Retina (tissue), 1 donor: ENCODE measurements around the gene IL4R.
A peak's percentile ranks its signal among the peaks of the same experiment; 100 is the strongest.

Experiments used
- DNase-seq: peaks from one replicate; pipeline ENCODE4 v3.0.0-alpha.2; 2016

IL4R gene

DNA sequence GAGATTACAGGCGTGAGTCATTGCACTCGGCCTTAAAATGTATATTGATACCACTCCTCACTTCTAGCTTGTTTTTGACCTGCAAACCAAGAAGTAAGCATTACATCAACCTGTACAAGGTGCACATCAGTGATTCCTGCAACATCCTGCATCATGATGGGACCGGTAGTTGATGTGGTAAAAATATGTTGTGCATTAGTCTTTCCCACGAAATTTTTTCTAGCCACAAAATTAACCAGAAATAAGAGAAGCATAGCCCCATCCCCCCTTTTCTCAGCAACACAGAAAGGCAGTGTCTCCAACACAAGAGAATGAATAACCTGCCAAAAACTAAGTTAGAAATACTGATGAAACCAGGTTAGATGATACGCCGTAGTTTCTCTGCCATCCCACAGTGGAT is 24.1 kb upstream of the IL4R start:
- DNase-seq, result no peak

- DNase-seq, result no peak
These were observed 23.2 kb upstream of the IL4R start for GRCh38 chr16:27290562-27290961.

DNA sequence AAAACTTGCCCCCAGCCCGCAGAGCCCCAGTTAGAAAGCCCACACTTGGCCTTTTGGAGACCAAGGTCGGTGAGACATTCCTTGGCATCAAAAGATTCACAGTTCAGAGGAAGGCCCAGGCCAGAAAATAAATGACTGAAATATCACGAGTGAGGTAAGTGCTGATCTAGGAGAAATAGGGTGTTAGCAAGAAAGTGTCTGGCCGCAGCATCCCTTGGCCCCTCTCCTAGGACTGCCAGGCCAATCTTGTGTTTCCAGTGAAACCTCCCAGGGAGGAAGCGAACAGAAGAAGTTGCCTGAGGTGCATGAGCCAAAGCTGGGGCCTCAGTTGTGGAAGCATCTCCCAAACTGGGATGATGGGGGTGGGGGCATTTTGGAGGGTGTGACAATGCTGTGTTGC is 22.7 kb upstream of the IL4R start:
- DNase-seq, result no peak

DNA sequence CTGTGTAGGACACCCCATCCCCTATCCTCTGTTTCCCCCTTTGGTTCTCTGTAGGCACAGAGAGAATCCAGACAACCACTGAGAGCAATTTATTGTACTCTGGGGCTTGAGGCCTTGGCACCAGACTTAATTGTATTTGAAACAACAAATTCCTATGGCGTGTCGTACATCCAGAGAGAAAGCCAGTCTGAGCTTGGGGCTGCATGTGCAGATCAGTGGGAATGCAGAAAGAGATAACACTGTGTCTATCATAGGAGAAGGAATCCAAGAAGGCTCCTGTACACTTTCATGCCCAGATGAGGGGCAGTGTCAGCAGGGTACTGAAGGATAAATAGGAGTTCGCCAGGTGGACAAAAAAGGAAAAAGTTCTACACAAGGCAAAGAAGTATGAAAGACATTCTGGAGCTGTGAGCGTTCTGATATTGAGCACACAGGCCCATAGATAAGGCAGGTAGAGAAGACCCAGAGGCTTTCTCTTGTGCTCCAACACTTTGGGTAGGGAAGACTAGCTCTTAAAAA is 22.0 kb upstream of the IL4R start:
- no peak for DNase-seq

DNA sequence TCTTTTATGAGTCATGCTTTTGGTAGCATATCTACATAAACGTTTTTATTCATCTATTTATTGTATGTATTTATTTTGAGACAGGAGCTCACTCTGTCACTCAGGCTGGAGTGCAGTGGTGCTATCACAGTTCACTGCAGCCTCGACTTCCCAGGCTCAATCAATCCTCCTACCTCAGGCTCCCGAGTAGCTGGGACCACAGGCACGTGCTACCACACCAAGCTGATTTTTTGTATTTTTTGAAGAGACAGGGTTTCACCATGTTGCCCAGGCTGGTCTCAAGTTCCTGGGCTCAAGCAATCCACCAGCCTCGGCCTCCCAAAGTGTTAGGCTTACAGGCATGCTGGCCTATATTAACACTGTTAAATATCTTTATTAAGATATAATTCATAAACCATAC is 20.4 kb upstream of the IL4R start:
- no peak for DNase-seq

GRCh38 chr16:27298132-27298531 is 15.6 kb upstream of the IL4R start:
- no peak for DNase-seq

GRCh38 chr16:27301236-27301861 is 12.4 kb upstream of the IL4R start:
- no peak for DNase-seq

DNA sequence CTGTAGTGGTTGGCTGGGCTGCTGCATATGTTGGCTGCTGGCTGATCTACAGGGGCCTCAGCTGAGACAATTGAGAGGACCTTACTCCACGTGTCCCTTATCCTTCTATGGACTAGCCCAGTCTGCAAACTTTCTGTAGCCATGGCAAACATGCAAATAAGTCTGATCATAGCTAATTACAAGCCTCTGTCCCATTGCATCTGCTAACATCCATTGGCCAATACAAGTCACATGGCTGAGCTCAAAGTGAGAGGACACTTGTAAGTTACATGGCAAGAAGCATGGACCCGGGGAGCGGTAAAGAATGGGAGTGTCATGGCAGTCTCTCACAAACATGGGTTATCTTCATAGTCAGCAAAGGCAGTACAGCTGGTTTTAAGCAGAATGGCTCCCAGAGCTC is 11.6 kb upstream of the IL4R start:
- DNase-seq, result no peak

DNA sequence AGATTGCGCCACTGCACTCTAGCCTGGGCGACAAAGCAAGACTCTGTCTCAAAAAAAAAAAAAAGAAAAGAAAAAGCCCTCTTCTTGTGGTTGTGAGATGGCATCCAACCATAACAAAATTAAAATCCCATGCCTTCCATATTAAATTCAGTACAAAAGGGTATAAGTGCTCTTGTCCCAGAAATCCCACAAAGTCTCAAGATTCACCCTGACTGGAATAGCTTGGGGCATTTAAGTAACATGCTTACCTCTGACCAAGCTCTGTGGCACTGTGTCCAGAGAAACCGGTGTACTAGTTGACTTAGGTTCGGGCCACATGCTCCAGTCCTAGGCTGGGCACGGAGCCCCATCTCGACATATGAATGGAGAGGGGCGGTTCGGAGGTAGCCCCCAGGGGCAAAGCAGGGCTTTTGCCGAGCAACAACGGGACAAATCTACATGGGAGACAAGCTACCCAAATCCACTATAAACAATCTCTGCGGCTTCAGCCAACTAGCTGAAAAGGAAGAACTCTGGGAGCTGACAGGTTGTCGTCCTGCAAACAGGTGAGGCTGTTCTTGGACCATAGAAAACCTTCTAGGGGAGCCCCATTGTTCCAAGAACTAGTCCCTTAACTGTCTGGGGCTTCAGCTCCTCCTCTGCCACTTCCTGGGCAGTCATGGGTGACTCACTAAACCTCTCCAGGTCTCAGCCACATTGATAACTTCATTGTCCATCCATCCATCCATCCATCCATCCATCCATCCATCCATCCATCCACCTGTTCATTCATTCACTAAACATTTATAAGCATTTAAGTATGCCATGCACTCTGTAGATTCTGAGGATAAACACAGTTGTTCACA is 10.3 kb upstream of the IL4R start:
- DNase-seq, result no peak

DNA sequence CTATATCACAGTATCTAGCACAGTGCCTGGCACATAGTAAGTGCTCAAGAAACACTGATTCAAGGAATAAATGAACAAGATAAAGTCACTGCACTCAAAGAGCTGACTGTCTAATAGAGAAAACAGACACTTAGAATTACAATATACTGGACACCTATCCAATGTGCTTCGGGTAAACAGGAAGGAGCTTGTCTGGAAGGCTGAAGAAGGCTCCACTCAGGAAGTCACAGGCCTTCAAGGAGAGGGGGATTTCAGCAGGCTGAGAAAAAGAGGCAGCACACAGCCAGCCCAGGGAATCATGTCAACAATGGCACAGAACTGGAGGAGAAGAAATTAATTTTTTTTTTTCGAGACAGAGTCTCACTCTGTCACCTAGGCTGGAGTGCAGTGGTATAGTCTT is 9.7 kb upstream of the IL4R start:
- DNase-seq, result no peak

DNA sequence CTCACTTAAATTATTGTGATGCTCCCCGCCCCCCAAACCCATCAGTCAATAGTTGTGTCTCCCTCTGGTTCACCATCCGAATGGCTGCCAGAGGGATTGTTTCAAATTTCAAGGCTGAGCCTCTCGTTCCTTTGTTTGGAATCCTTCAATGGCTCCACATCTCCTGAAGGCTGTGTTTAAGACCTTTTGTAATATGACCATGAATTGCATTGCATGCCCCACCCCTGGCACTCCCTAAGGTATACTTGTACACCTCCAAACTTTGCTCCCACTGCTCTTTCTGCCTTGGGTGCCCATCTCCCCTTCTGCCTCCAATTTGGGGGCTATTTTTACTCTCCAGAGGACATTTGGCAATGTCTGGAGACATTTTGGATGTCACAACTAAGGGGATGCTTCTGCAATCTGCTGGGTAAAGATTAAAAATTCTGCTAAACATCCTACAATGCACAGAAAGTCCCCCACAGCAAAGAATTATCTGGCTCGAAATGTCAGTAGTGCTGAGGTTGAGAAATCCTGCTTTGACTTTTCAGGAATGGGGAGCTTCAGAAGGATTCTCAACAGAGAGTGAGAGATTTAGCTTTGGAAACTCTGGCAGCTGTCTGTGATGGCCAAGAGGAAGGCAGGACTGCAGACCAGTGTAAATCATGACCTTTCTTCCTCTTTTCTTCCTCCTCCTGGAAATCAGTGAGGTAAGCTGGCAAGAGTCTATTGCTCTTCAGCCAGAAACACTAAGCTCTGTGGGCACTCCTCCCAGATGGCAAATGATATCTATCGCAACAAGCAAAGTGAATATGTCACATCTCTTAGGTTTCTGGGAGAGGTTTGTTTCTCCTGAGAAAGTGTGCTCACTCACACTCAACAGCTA is 8.7 kb upstream of the IL4R start:
- DNase-seq, result no peak

GRCh38 chr16:27305839-27306442 is 7.8 kb upstream of the IL4R start:
- DNase-seq, result no peak

GRCh38 chr16:27308792-27309191 is 5.0 kb upstream of the IL4R start:
- no peak for DNase-seq

- no peak for DNase-seq
These were observed 3.0 kb upstream of the IL4R start for GRCh38 chr16:27310576-27311447.

GRCh38 chr16:27311448-27311830 is 2.3 kb upstream of the IL4R start:
- DNase-seq, result no peak

DNA sequence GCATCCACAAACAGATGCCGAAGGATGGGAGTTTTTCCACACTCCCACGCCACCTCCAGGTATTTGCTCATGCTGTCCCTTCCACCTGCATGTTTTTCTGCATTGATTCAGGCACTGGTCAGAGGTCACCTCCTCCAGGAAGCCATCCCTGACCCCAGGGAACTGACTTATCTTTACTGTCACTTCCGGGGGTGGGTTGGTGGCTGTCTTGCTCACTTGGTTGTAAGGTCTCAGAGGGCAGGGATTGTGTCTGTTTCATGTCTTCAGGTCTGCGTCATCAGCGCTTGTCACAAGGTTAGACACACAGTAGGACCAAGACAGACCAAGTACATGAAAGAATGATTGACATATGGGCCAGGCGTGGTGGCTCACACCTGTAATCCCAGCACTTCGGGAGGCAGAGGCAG is 1.9 kb upstream of the IL4R start:
- no peak for DNase-seq

DNA sequence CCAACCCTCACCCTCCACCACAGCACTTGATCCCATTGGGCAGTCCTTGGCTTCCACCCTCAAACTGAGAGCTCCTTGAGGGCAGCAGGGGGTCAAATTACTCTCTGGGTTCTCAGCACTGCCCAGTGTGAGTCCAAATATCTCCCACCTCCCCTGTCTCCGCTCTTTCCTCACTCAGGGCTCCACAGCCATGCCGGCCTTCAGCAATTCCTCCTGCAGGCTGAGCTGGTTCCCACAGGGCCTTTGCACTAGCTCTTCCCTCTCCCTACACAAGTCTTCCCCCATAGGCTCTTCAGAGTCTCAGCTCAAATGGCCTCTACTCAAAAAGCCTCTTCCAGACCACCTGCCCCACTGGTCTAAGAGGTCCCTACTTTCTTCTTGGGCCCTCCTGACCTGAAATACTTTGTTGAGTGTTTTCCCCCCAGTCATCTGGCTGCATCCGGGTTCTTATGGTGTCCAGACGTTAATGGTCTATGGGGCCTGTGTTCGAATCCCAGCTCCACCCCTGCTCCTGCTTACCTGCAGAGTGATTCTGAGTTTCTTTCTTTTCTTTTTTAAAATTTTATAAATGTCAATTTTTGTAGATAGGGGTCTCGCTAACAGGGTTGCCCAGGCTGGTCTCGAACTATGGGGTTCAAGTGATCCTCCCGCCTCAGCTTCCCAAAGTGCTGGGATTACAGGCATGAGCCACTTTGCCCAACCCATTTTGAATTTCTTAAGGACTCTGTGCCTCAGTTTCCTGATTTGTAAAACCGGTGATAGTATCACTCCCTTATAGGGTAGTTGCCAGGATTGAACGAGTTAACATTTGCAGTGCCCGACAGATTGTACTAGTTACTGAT is 973 bp upstream of the IL4R start:
- no peak for DNase-seq

DNA sequence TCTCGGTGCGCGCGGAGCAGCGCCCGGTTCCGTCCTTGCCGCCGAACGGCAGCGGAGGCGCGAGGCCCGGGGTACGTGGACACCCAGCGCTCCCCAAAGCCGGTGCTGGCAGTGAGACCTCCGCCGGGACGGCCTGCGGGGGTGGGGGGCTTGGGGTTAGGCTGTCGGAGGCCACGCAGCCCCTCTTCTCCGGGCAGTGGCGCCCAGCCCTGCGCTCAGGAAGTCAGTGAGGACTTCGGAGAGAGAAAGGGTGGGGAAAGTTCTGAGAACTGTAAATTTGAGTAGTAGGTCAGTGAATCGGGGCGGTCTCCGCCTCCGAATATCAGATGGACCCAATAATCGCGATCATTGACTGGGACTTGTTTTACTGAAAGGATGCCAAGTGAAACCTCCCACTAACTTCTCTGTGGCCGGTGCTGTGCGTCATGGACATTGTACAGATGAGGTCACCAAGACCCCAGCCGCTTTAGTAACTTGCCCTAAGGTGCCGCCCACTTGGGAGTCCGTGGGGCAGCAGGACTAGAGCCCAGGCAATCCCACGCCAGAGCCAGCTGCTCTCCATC is 468 bp downstream of the IL4R start:
- peak; percentile 51 for DNase-seq

- DNase-seq, result no peak
These were observed 1.2 kb downstream of the IL4R start for GRCh38 chr16:27314986-27315332.

- DNase-seq, result no peak
These were observed 1.7 kb downstream of the IL4R start for GRCh38 chr16:27315333-27316037.
